ENCODE results near the gene GMDS.

Gene GMDS

DNA sequence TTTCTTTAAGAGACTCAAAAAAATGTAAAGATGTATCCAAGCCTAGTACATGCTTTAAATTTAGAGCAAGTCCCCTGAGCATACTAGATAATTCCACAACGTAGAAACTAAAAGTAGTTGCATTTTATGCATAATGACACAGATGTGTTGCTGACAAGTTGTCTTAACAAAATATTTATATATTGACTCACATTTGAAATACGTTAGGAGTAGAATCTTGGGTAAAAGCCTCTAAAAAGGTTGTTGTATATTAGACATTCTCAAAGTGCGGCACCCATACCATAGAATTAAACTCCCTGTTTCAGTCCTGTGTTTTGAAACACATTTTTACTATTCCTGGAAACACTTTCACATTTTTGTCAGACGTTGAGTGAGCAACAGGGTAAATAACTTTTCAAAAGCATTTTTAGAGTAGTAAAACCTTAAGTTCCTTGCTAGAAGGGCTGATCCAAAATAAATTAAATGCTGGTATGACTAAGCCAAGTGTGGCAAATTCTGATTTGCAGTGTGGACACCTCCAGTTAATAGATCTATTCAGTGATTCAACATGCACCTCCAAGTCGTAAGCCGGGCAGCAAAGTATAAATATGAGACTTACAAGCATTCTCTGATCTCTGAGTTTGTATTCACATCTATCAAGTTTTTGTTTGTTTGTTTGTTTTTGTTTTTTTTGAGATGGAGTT lies 97.5 kb downstream of the GMDS start:
- DNase-seq (ENCODE audit: low spot score), result no peak
- TF ChIP-seq, protein P1, sequence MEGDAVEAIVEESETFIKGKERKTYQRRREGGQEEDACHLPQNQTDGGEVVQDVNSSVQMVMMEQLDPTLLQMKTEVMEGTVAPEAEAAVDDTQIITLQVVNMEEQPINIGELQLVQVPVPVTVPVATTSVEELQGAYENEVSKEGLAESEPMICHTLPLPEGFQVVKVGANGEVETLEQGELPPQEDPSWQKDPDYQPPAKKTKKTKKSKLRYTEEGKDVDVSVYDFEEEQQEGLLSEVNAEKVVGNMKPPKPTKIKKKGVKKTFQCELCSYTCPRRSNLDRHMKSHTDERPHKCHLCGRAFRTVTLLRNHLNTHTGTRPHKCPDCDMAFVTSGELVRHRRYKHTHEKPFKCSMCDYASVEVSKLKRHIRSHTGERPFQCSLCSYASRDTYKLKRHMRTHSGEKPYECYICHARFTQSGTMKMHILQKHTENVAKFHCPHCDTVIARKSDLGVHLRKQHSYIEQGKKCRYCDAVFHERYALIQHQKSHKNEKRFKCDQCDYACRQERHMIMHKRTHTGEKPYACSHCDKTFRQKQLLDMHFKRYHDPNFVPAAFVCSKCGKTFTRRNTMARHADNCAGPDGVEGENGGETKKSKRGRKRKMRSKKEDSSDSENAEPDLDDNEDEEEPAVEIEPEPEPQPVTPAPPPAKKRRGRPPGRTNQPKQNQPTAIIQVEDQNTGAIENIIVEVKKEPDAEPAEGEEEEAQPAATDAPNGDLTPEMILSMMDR (conservative IDR thresholded peaks at IDR 0.05; ENCODE audit: low read depth), result no peak
- H3K27ac ChIP-seq, result no peak overlapping the region
- CTCF ChIA-PET, result no interaction called here
- POLR2A ChIA-PET (ENCODE audit: low non-redundant PET), result no interaction called here

DNA sequence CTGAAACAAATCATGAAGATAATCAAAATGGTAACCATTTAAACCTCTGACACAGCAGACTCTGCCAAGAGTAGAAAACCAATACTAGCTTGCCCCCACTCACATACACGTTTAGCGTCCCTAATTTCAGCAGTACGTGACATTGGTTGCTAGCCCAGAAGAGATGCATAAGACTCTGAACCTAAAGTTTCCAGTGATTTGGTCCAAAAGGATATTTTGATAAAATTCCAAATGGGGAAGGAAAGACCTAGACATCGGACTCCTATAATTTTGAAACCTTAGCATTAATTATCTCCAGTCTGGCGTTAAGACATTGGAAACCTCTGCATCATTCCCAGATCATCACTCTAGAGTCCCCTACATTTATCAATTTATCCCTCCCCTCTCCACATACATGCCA lies 98.1 kb downstream of the GMDS start:
- CTCF ChIA-PET, result no interaction called here
- POLR2A ChIA-PET (ENCODE audit: low non-redundant PET), result no interaction called here
- TF ChIP-seq, protein P1 (conservative IDR thresholded peaks at IDR 0.05; ENCODE audit: low read depth), result no peak

DNA sequence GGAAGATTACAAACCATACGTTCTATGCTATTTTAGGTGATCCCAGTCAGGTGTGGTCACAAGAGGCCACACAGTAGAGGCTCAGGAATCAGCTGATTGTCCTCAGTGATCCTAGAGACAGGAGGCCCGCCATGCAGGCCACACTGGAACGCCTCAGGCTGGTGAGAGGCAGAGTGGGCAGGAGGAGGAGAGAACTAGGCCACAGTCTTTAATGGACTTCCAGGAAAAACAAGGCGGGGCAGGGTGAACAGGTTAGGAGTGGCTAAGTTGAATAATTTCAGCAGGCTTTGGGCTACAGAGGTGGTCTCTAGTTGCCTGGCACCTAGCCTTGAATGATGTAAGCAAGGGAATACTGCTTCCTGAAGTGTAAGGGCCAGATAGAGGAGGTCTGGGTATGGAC lies 101.2 kb downstream of the GMDS start:
- CTCF ChIA-PET, result no interaction called here

More for the DNA sequence above, 98.1 kb downstream of the GMDS start:
- H3K27ac ChIP-seq, result no peak overlapping the region
- no peak for DNase-seq (ENCODE audit: low spot score)

DNA sequence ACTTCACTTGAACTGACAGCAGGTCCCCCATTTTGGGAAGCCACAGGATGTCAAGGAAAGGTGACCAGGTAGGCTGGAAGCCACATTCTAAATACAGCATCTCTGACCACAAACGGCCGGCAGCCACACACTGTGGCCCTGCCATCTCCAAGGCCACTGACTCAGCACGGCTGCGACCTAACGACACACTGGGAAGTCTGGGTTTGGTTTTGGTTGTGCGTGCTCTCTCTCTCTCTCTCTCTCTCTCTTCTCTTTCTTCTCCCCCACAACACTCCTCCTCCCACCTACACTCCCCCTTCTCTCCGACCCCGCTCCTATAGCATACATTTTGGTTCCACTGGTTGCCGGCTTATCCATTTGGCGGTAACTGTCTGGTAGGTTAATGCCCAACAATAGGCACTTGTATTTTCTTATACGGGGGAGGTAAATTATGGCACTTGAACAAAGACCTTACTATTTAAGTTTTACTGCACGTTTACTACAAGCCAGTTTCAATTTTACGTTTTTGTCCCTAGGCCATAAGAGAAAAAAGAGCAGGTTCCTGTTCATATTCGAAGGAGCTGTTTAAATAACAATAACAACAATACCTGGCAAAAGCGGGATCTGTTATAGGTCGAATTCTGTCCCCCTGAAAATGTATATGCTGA lies 103.6 kb downstream of the GMDS start:
- ChIA-PET POLR2A (ENCODE audit: low non-redundant PET) (no interaction called here), CTCF (no interaction called here)
- TF ChIP-seq, protein P1 (conservative IDR thresholded peaks at IDR 0.05; ENCODE audit: low read depth), result no peak
- no peak overlapping the region for H3K27ac ChIP-seq
- DNase-seq (ENCODE audit: low spot score), result no peak

More for the DNA sequence above, 101.2 kb downstream of the GMDS start:
- DNase-seq (ENCODE audit: low spot score), result no peak
- POLR2A ChIA-PET (ENCODE audit: low non-redundant PET), result no interaction called here
- no peak overlapping the region for H3K27ac ChIP-seq
- TF ChIP-seq, protein P1 (conservative IDR thresholded peaks at IDR 0.05; ENCODE audit: low read depth), result no peak

DNA sequence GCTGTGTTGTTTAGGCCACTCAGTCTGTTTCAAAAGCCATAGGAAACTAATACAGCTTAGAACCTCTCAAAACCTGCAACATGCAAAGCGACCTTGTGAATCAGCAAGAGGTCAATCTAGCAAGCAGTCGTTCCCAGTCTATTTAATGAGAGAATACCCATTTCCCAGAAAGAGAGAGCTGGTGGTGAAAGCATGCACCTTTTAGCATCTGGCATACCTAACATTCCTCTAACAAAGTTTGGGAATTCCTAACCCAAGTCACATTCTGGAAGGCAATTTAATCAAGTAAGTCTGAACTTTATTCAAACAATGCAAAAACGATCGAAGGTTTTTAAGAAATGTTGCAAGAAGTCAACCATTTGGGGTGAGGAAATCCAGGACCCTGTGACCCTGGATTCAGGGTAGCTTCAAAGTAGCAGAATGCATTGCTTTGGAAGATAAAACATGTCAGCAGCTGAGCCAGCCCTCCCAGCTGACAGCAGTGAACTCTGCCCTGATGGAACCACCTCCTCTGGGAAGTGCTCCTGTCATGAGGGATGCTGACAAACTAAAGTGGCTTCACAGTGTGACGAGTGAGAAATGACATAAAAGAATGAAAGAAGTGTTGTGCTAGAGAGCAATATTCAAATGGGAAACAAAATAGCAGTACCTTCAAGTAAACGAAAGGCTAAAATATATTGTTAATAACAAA lies 104.8 kb downstream of the GMDS start:
- H3K27ac ChIP-seq, result no peak overlapping the region
- POLR2A ChIA-PET (ENCODE audit: low non-redundant PET), result no interaction called here
- DNase-seq (ENCODE audit: low spot score), result no peak
- CTCF ChIA-PET, result interaction anchor here (0.6 to 0.7 kb wide), 2 partner anchors 73 to 517 kb away, joined by 3 read pairs; no protein-coding TSS in a partner anchor
- TF ChIP-seq, protein P1 (conservative IDR thresholded peaks at IDR 0.05; ENCODE audit: low read depth), result no peak

DNA sequence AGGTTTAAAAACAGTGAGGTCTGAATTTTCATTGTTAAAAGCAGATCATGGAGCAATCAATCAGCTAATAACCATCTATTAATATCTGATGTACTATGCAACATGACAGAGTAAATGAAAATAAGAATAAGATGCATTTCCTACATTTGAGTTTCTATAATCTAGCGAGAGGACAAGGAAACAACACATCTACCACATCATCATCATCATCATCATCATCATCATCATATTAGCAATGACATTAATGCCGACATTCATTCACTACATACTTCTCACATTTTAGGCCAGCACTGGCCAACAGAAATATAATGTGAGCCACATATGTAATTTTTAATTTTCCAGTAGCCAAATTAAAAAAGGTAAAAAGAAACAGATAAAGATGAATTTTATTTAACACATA lies 110.0 kb downstream of the GMDS start:
- CTCF ChIA-PET, result interaction anchor here (0.6 to 0.7 kb wide), 2 partner anchors 65 to 574 kb away, joined by 3 read pairs; no protein-coding TSS in a partner anchor
- no peak overlapping the region for H3K27ac ChIP-seq
- DNase-seq (ENCODE audit: low spot score), result no peak
- POLR2A ChIA-PET (ENCODE audit: low non-redundant PET), result no interaction called here
- TF ChIP-seq, protein P1 (conservative IDR thresholded peaks at IDR 0.05; ENCODE audit: low read depth), result no peak

Measured in RWPE1 (cell line).